Stimulated activated CD8-positive, alpha-beta memory T cell treated with anti-CD3 and anti-CD28 coated beads, Interleukin-7, amount 100 ng/mL, for 4 hours (primary cell): Measurements from ENCODE around the gene PRKN.

Experiments used
- DNase-seq, 2 donors: peaks; one replicate each; pipeline ENCODE4 v3.0.0-alpha.2; 2020; ENCODE audit warnings: low read depth in 2 of 2

The PRKN gene

GRCh38 chr6:161415302-161415855, 1312.2 kb downstream of the PRKN start:
- no peak for DNase-seq

GRCh38 chr6:161414707-161415106, 1312.9 kb downstream of the PRKN start:
- DNase-seq, result no peak

GRCh38 chr6:161414180-161414579, 1313.4 kb downstream of the PRKN start:
- DNase-seq, result no peak

GRCh38 chr6:161413355-161413771, 1314.2 kb downstream of the PRKN start:
- no peak for DNase-seq

- DNase-seq, result no peak
These were observed 1314.8 kb downstream of the PRKN start for GRCh38 chr6:161412795-161413194.

- DNase-seq, result no peak
These were observed 1316.2 kb downstream of the PRKN start for GRCh38 chr6:161411265-161411944.

GRCh38 chr6:161410736-161411135, 1316.8 kb downstream of the PRKN start:
- no peak for DNase-seq

- no peak for DNase-seq
These were observed 1317.5 kb downstream of the PRKN start for GRCh38 chr6:161410076-161410475.

- DNase-seq, result no peak
These were observed 1318.2 kb downstream of the PRKN start for GRCh38 chr6:161409353-161409752.

- DNase-seq, result no peak
These were observed 1319.5 kb downstream of the PRKN start for GRCh38 chr6:161408041-161408440.

- DNase-seq, result no peak
These were observed 1320.0 kb downstream of the PRKN start for GRCh38 chr6:161407581-161407980.

GRCh38 chr6:161407115-161407514, 1320.5 kb downstream of the PRKN start:
- no peak for DNase-seq

- DNase-seq, result no peak
These were observed 1320.9 kb downstream of the PRKN start for GRCh38 chr6:161406646-161407045.

GRCh38 chr6:161405418-161405817, 1322.1 kb downstream of the PRKN start:
- no peak for DNase-seq

GRCh38 chr6:161403717-161404116, 1323.8 kb downstream of the PRKN start:
- DNase-seq, result no peak

GRCh38 chr6:161401587-161402309, 1325.8 kb downstream of the PRKN start:
- DNase-seq, result no peak

- no peak for DNase-seq
These were observed 1326.9 kb downstream of the PRKN start for GRCh38 chr6:161400671-161401070.

GRCh38 chr6:161396539-161396938, 1331.0 kb downstream of the PRKN start:
- no peak for DNase-seq

- DNase-seq, result no peak
These were observed 1331.8 kb downstream of the PRKN start for GRCh38 chr6:161395716-161396231.

- DNase-seq, result no peak
These were observed 1333.1 kb downstream of the PRKN start for GRCh38 chr6:161394437-161394836.

GRCh38 chr6:161393839-161394364, 1333.7 kb downstream of the PRKN start:
- peak; percentile 19 to 46 for DNase-seq

GRCh38 chr6:161393292-161393691, 1334.3 kb downstream of the PRKN start:
- no peak for DNase-seq

GRCh38 chr6:161389756-161390155, 1337.8 kb downstream of the PRKN start:
- DNase-seq, result no peak
